Thyroid gland (tissue), 4 donors: ENCODE data around the gene CFAP46. TPM values are rescaled to one million over a fixed set of nuclear protein-coding genes. Genes with fewer than 3 reads are reported as not detected.

Source experiments
- DNase-seq, 2 donors: peaks; one replicate each; pipeline ENCODE4 v3.0.0-alpha.2; 2019
- H3K27ac ChIP-seq, 3 donors: fragments of 200-600 bp; sonication (generic); 1 replicate in 2 of 3; 2 replicates in 1 of 3; pipeline ENCODE4 v1.5.1; 2016 to 2019; ENCODE audit warnings: mild to moderate bottlenecking in 1 of 3, moderate library complexity in 1 of 3
- H3K27me3 ChIP-seq: fragments of 200-600 bp; sonication (generic); one replicate; pipeline ENCODE4 v1.5.1; 2019
- H3K36me3 ChIP-seq, 2 donors: fragments of 200-600 bp; sonication (generic); one replicate each; pipeline ENCODE4 v1.5.1; 2016 to 2019
- H3K4me1 ChIP-seq, 2 donors: fragments of 200-600 bp; sonication (generic); one replicate each; pipeline ENCODE4 v1.5.1; 2017 to 2019
- H3K4me3 ChIP-seq, 3 donors: fragments of 200-600 bp; sonication (generic); replicated peaks in 1 of 3; 1 replicate in 2 of 3; 2 replicates in 1 of 3; pipeline ENCODE4 v1.5.1; 2016; ENCODE audit warnings: mild to moderate bottlenecking in 1 of 3
- H3K9me3 ChIP-seq: fragments of 200-600 bp; sonication (generic); one replicate; pipeline ENCODE4 v1.5.1; 2017
- POLR2A ChIP-seq, 2 donors: fragments of 450-650 bp; IDR thresholded peaks; one replicate each; pipeline ENCODE4 v1.6.1; 2017; ENCODE audit warnings: antibody characterized with exemption in 2 of 2, mild to moderate bottlenecking in 2 of 2, moderate library complexity in 1 of 2
- WGBS, 2 donors: methylation state at CpG; one replicate each; pipeline ENCODE4 v1.1.5; 2017; 5-methylcytosine and 5-hydroxymethylcytosine counted together
- intact Hi-C: fragments of 100-400 bp; cut with DNase I; formaldehyde crosslinking; loops from one replicate; pipeline ENCODE4 v1.15.1; 2023
- total RNA-seq, 4 donors: library from RNA; depleted of rRNA; stranded (reverse); fragments of >200 nt; gene quantifications; one replicate each; pipeline ENCODE4 v1.2.3, GENCODE V29; 2016
- TF ChIP-seq, protein P1 (sequence below), 6 experiments: fragments of 200-600 bp in 3 of 6; fragments of 450-650 bp in 3 of 6; sonication (generic) in 3 of 6; IDR thresholded peaks; one replicate each; pipeline ENCODE4 v1.5.1; 2016 to 2019; ENCODE audit warnings: antibody characterized with exemption in 6 of 6, mild to moderate bottlenecking in 2 of 6, inconsistent platforms in 1 of 6, moderate library complexity in 1 of 6

CFAP46 gene
- 10 to 100 TPM in 1 of 4 donors, 1 to 10 TPM in 3; 3.6 to 12.7 (median 9.1) TPM for total RNA-seq

DNA sequence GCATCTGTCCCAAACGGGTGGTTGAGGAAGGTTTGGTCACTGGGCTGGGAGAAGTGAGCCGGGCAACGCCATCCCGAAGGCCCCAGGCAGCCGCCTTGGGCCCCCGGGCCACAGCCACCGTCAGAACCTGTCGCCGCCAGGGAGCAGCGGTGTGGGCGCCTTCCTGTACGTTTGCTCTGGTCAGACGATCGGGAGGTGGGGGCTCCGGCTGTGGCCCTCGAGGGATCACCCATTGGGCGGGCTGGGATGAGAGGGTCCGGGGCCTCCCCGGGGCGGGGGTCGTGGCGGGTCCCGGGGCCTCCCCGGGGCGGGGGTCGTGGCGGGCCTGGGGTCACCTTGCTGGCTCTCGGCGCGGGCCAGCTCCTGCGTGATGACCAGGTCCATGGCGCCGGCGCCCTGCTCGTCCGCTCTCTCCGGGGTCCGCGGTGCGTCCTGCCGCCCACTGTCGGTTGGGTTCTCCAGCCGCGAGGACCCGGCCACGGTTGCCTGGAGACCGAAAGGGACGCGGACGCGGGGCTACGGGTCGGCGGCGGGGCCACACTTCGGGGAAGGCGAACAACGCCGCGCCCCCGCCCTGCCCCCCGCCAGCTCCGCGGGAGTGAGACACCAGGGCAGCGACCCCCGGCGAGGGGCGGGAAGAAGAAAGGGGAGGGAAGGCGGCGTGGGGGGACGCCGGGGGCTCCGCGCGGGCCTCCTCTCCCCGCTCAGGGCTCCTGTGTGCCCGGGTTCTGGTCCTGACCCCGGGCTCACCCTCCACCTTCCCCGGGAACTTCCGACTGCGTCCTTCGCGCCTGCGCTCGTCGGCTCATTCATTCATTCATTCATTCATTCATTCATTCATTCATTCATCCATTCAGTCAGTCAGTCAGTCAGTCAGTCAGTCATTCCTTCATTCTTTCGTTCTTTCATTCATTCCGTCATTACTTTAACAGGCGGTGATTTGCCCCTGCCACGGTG lies at the start of gene CFAP46:
CFAP46 (minus strand) TSS at position 470 of the 957 bp plus-strand sequence; CDS start at position 384, 86 bp downstream.
- Histone ChIP-seq H3K27ac (no peak within 1 kb of the TSS), H3K27me3 (no peaks in the 10 kb centered on the region), H3K4me1 (peaks cover 10 to 13% of the 10 kb centered on the region in 2 donors), H3K36me3 (no peaks in the 10 kb centered on the region), H3K4me3 (peak within 1 kb of the TSS; percentile 17 to 54 (median 46)), H3K9me3 (no peaks in the 10 kb centered on the region)
- peak; percentile 75 to 80 for DNase-seq
- intact Hi-C loops = no loop called here
- 2 to 6% methylated on average over 21 of the region's 90 CpGs for WGBS, 2 donors
- TF ChIP-seq, protein P1, sequence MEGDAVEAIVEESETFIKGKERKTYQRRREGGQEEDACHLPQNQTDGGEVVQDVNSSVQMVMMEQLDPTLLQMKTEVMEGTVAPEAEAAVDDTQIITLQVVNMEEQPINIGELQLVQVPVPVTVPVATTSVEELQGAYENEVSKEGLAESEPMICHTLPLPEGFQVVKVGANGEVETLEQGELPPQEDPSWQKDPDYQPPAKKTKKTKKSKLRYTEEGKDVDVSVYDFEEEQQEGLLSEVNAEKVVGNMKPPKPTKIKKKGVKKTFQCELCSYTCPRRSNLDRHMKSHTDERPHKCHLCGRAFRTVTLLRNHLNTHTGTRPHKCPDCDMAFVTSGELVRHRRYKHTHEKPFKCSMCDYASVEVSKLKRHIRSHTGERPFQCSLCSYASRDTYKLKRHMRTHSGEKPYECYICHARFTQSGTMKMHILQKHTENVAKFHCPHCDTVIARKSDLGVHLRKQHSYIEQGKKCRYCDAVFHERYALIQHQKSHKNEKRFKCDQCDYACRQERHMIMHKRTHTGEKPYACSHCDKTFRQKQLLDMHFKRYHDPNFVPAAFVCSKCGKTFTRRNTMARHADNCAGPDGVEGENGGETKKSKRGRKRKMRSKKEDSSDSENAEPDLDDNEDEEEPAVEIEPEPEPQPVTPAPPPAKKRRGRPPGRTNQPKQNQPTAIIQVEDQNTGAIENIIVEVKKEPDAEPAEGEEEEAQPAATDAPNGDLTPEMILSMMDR (IDR thresholded peaks at IDR 0.05) = peak in 1 of 6 experiments; percentile 12
- TF ChIP-seq POLR2A (IDR thresholded peaks at IDR 0.05) = no peak

DNA sequence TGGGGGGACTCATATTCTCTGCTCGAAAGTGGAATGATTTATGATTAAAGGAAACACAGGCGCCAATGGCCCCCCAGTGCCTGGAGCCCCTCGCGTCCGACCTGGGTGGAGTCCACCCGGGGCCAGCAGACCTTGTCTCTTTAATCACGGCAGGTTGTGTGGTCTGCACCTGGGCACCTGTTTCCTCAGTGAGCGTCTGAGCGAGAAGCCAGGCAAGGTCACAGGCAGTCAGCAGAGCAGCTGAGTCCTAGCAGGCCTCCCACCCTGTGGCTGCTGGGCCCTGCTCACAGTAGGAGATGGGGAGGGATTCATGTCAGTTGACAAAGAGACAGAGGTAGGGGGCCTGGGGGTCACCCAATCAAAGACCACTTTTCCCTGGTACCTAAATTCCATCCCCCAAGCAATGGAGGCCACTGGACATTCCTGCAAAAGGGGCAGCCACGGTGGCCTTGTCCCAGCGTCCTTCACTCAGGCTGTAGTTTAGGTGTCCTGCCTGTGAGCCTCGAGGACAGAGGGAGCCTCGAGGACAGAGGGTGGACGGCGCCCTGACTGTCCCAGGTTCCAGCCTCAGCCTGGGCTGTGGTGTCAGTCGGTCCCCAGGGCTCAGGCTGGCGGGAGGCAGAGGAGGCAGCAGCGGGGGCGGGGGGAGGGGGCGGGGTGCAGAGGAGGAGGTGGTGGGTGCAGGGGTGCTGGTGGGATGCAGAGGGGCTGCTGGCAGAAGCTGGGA lies 49.5 kb upstream of the CFAP46 start:
- no peaks in the 10 kb centered on the region for H3K4me1 ChIP-seq
- H3K27ac ChIP-seq = no peak overlapping the region
- H3K9me3 ChIP-seq = no peaks in the 10 kb centered on the region
- intact Hi-C loops = no loop called here
- WGBS, 2 donors = 67 to 79% methylated on average over 13 to 19 of the region's 20 CpGs
- DNase-seq = no peak
- TF ChIP-seq, protein P1 (IDR thresholded peaks at IDR 0.05) = no peak
- H3K27me3 ChIP-seq = no peaks in the 10 kb centered on the region
- H3K36me3 ChIP-seq = no peaks in the 10 kb centered on the region
- H3K4me3 ChIP-seq = no peak overlapping the region

DNA sequence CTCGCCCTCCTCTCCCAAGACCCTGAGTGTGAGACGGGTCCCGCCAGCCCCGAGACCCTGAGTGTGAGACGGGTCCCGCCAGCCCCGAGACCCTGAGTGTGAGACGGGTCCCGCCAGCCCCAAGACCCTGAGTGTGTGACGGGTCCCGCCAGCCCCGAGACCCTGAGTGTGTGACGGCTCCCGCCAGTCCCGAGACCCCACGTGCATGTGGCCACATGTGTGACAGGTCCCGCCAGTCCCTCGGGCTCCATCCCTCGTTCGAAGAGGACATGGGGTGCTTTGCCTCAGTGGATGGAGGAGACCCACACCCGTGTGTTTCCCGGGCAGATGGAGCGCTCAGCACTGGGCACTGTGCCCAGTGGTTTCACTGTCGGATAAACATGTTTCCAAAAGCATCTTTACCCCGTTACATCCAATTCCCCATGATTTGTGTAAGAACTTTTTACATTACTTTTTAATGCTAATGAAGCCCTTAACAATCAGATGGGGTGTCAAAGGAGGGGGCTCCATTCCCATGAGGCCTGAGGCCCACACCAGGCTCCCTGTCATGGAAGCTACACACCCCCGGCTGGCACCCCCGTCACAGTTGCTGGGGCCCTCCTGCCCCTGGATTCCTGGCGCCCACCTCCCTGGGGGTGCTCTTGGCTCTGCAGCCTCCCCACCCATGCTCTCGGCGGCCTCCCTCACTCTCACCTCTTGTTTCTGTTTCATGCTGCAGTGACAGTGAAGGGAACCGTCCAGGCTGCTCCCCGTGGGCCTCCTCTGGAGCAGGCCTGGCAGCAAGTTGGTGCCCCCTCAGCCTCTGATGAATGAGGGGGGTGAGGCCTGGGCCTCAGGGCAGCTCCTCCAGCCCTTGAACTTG lies 48.5 kb upstream of the CFAP46 start:
- no peak overlapping the region for H3K4me3 ChIP-seq
- H3K27ac ChIP-seq = no peak overlapping the region
- WGBS, 2 donors = 76 to 77% methylated on average over 25 to 28 of the region's 32 CpGs
- no peaks in the 10 kb centered on the region for H3K4me1 ChIP-seq
- no peaks in the 10 kb centered on the region for H3K9me3 ChIP-seq
- intact Hi-C loops = no loop called here
- H3K36me3 ChIP-seq = no peaks in the 10 kb centered on the region
- DNase-seq = no peak
- no peaks in the 10 kb centered on the region for H3K27me3 ChIP-seq
- TF ChIP-seq POLR2A (IDR thresholded peaks at IDR 0.05) = no peak
- TF ChIP-seq, protein P1 (IDR thresholded peaks at IDR 0.05) = no peak

DNA sequence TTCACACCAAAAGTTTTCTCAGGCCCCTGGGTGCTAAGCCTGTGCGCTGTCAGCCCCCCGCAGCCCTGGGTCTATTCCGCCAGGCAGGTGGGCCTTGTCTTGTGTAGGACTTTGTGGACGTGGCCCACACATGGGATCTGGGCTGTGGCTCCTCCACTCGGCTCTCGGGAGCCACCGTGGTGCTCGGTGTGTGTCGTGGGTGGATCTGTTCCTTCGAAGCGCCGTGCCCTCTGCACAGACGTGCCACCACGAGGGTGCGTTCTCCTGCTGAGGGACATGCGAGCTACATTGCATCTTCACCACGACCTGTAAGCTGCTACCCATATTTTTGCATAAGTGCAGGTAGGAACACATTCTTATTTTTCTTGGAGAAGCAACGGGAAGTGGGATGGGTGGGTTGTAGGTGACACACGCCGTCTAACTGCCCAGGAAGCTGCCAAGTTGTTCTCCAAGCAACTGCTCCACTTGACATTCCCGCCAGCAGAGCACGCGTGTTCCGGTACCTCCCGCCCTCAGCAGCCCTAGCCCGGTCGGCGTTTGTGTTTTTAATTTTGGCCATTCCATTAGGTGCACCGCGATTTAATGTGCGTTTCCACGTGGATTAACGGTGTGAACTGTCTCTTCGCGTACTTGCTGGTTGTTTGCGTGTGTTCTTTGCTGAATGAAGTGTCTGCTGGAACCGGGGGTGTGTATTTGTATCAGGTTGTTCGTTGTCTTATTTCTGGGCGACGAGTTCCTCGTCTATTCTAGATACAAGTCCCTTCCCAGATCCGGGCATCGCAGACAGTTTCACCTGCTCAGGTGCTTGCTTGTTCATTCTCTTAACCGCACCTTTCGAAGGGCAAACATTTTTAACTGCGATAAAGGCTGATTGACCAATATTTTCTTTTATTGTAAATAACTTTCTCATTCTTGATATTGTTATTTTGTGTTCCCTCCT lies 47.4 kb upstream of the CFAP46 start:
- WGBS, 2 donors = 80 to 82% methylated on average over 44 to 46 of the region's 46 CpGs
- DNase-seq = no peak
- Histone ChIP-seq H3K9me3 (no peaks in the 10 kb centered on the region), H3K4me1 (no peaks in the 10 kb centered on the region), H3K36me3 (no peaks in the 10 kb centered on the region), H3K27ac (no peak overlapping the region), H3K4me3 (no peak overlapping the region), H3K27me3 (no peaks in the 10 kb centered on the region)
- TF ChIP-seq POLR2A (IDR thresholded peaks at IDR 0.05) = no peak
- TF ChIP-seq, protein P1 (IDR thresholded peaks at IDR 0.05) = no peak
- intact Hi-C loops = no loop called here
